Measurements from ENCODE around the gene LGALS12.
"Not testable (repeated sequence)": the region's sequence is repeated elsewhere in the genome, so short reads cannot be mapped to it uniquely, and the experiment has no call there.

The LGALS12 gene

DNA sequence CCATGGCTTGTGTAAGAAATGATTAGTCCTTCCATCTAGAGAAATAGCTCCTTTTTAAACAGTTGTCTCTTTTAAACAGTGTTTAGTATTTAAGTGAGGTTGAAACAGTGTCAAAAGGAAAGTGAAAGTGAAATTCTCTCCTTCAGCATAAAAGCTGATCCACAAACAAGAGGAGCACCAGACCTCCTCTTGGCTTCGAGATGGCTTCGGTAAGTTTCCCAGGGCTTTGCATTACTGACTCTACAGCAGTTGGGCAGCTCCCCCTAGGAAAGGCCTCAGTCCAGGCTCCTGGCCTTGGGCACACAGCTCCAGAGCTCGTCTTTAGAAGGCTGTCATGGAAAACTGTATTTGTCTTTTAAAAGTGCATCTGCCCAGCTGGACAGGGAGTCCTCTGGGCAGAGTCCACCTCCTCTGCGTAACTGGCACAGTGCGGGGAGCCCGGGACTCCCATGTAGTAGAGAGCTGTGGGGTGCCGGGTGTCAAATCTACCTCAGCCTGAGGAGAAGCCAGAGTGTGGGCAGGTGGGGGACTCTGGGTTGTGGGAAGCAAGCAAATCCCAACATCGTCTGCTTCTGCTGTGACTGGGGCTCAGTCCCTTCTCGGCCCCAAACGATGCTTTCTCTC, 30.9 kb downstream of the LGALS12 start, which contains the start of gene PLAAT4:
Gene PLAAT4 (plus strand): TSS at position 140 of the 624 bp plus-strand sequence. CDS start 61 bp downstream, at position 201.
- Histone ChIP-seq H3K9me3 (ENCODE audit: insufficient read depth, low read length, severe bottlenecking) (no peaks in the 10 kb centered on the region), H3K4me3 (ENCODE audit: low read depth in 1 of 2, low read length in 2 of 2) (peak within 1 kb of the TSS; percentile 34 to 65; a peak in 3 of 4 replicates), H3K9ac (ENCODE audit: low read depth, low read length) (peak within 1 kb of the TSS; percentile 67), H3K27ac (ENCODE audit: low read length) (peak within 1 kb of the TSS; percentile 84), H3K4me2 (ENCODE audit: insufficient read depth, low read length) (peak within 1 kb of the TSS; percentile 89), H3K36me3 (ENCODE audit: insufficient read depth, low read length) (no peaks in the 10 kb centered on the region), H3K4me1 (ENCODE audit: insufficient read depth, low read length) (peaks cover 41% of the 10 kb centered on the region), H2AFZ (ENCODE audit: low read depth, low read length) (peak within 1 kb of the TSS; percentile 94), H3K27me3 (ENCODE audit: insufficient read depth, low read length, poor library complexity) (no peaks in the 10 kb centered on the region), H3K79me2 (ENCODE audit: insufficient read depth, low read length) (no peaks in the 10 kb centered on the region), H4K20me1 (ENCODE audit: insufficient read depth, low read length) (no peaks in the 10 kb centered on the region)
- DNase-seq (peak; percentile 64), ATAC-seq (ENCODE audit: insufficient read depth, low read depth) (peak; percentile 81)
- TF ChIP-seq EZH2 (IDR thresholded peaks at IDR 0.05; ENCODE audit: borderline replicate concordance, low read depth, low read length, severe bottlenecking) = no peak
- TF ChIP-seq, protein P1, sequence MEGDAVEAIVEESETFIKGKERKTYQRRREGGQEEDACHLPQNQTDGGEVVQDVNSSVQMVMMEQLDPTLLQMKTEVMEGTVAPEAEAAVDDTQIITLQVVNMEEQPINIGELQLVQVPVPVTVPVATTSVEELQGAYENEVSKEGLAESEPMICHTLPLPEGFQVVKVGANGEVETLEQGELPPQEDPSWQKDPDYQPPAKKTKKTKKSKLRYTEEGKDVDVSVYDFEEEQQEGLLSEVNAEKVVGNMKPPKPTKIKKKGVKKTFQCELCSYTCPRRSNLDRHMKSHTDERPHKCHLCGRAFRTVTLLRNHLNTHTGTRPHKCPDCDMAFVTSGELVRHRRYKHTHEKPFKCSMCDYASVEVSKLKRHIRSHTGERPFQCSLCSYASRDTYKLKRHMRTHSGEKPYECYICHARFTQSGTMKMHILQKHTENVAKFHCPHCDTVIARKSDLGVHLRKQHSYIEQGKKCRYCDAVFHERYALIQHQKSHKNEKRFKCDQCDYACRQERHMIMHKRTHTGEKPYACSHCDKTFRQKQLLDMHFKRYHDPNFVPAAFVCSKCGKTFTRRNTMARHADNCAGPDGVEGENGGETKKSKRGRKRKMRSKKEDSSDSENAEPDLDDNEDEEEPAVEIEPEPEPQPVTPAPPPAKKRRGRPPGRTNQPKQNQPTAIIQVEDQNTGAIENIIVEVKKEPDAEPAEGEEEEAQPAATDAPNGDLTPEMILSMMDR (IDR thresholded peaks at IDR 0.05; ENCODE audit: borderline replicate concordance, extremely low read depth, low read length, poor library complexity, severe bottlenecking) = no peak

DNA sequence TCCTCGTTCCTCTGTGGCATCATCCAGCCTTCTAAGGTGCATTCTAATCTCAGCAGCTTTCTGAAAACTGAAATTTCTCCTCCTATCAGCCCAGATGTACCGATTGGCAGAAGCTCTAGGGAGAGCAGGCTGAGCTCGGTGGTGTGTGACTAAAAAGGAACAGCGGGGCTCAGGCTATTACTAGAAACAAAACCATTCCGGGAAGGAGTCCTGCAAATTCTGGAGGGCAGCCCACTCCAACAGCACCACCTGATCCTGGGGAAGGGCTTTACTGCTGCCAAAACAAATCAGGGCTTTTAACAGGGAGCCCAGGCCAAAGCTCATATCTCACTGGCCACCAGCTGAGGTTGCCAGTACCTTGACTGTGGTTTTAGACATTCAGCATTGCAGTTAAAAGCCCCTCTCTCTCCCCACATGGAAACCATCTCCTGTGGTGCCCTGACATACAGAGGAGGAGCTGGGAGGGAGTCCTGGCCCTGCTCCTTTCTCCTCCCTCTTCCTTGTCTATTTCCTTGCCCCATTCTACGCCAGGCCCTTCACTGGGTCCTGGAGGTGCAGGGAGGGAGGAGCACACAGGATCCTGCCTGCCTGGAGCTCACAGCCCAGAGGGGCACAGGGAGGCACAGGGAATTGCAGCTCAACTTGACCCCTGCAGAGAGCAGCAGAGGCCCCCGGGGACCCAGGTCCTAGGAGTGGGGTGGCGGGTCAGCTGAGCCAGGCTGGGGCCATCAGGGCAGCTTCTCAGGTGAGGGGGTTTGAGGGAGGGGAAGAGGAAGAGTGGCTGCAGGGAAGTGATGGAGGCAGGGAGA, 31.6 kb downstream of the LGALS12 start:
- Histone ChIP-seq H3K9me3 (ENCODE audit: insufficient read depth, low read length, severe bottlenecking) (no peaks in the 10 kb centered on the region), H3K4me3 (ENCODE audit: low read depth in 1 of 2, low read length in 2 of 2) (peak overlapping the region; percentile 34 to 65; a peak in 3 of 4 replicates), H2AFZ (ENCODE audit: low read depth, low read length) (peak overlapping the region; percentile 94), H3K4me1 (ENCODE audit: insufficient read depth, low read length) (peaks cover 37% of the 10 kb centered on the region), H3K36me3 (ENCODE audit: insufficient read depth, low read length) (no peaks in the 10 kb centered on the region), H3K27me3 (ENCODE audit: insufficient read depth, low read length, poor library complexity) (no peaks in the 10 kb centered on the region), H3K27ac (ENCODE audit: low read length) (peak overlapping the region; percentile 84), H3K9ac (ENCODE audit: low read depth, low read length) (peak overlapping the region; percentile 67), H3K4me2 (ENCODE audit: insufficient read depth, low read length) (peak overlapping the region; percentile 89), H3K79me2 (ENCODE audit: insufficient read depth, low read length) (no peaks in the 10 kb centered on the region), H4K20me1 (ENCODE audit: insufficient read depth, low read length) (no peaks in the 10 kb centered on the region)
- DNase-seq (peak; percentile 33), ATAC-seq (ENCODE audit: insufficient read depth, low read depth) (peak; percentile 60)
- no peak for TF ChIP-seq EZH2 (IDR thresholded peaks at IDR 0.05; ENCODE audit: borderline replicate concordance, low read depth, low read length, severe bottlenecking)
- TF ChIP-seq, protein P1 (IDR thresholded peaks at IDR 0.05; ENCODE audit: borderline replicate concordance, extremely low read depth, low read length, poor library complexity, severe bottlenecking) = peak; percentile 37

GRCh38 chr11:63542506-63542905, 36.6 kb downstream of the LGALS12 start:
- DNase-seq; H3K36me3 ChIP-seq (ENCODE audit: insufficient read depth, low read length); H3K9ac ChIP-seq (ENCODE audit: low read depth, low read length); H2AFZ ChIP-seq (ENCODE audit: low read depth, low read length); H3K4me2 ChIP-seq (ENCODE audit: insufficient read depth, low read length); H4K20me1 ChIP-seq (ENCODE audit: insufficient read depth, low read length); H3K27ac ChIP-seq (ENCODE audit: low read length); H3K4me3 ChIP-seq (ENCODE audit: low read depth in 1 of 2, low read length in 2 of 2); H3K27me3 ChIP-seq (ENCODE audit: insufficient read depth, low read length, poor library complexity); H3K9me3 ChIP-seq (ENCODE audit: insufficient read depth, low read length, severe bottlenecking); ATAC-seq (ENCODE audit: insufficient read depth, low read depth); H3K79me2 ChIP-seq (ENCODE audit: insufficient read depth, low read length): not testable (repeated sequence)
- H3K4me1 ChIP-seq (ENCODE audit: insufficient read depth, low read length) = peaks cover 13% of the 10 kb centered on the region

GRCh38 chr11:63543711-63544110, 37.8 kb downstream of the LGALS12 start:
- TF ChIP-seq, protein P1 (IDR thresholded peaks at IDR 0.05; ENCODE audit: borderline replicate concordance, extremely low read depth, low read length, poor library complexity, severe bottlenecking) = no peak
- no peak for TF ChIP-seq EZH2 (IDR thresholded peaks at IDR 0.05; ENCODE audit: borderline replicate concordance, low read depth, low read length, severe bottlenecking)
- Histone ChIP-seq H3K4me2 (ENCODE audit: insufficient read depth, low read length) (no peak overlapping the region), H3K9me3 (ENCODE audit: insufficient read depth, low read length, severe bottlenecking) (no peaks in the 10 kb centered on the region), H3K9ac (ENCODE audit: low read depth, low read length) (no peak overlapping the region), H3K27ac (ENCODE audit: low read length) (no peak overlapping the region), H3K79me2 (ENCODE audit: insufficient read depth, low read length) (no peaks in the 10 kb centered on the region), H3K4me3 (ENCODE audit: low read depth in 1 of 2, low read length in 2 of 2) (no peak overlapping the region), H3K4me1 (ENCODE audit: insufficient read depth, low read length) (peaks cover 1% of the 10 kb centered on the region; the same call in 1 of the 2 replicates), H3K36me3 (ENCODE audit: insufficient read depth, low read length) (no peaks in the 10 kb centered on the region; the same call in 1 of the 2 replicates), H2AFZ (ENCODE audit: low read depth, low read length) (no peak overlapping the region), H3K27me3 (ENCODE audit: insufficient read depth, low read length, poor library complexity) (no peaks in the 10 kb centered on the region), H4K20me1 (ENCODE audit: insufficient read depth, low read length) (no peaks in the 10 kb centered on the region)
- DNase-seq = no peak
- no peak for ATAC-seq (ENCODE audit: insufficient read depth, low read depth)

Measured in DND-41 (cell line).